Type B pancreatic cell (in vitro differentiated cells): ENCODE measurements around the gene PRR20G. TPM values are rescaled to one million over a fixed set of nuclear protein-coding genes. Genes with fewer than 3 reads are reported as not detected.

Source experiments
- DNase-seq: peaks from one replicate; pipeline ENCODE4 v3.0.0; 2021; ENCODE audit warnings: mixed read lengths; ENCODE audit not compliant: unreplicated experiment; ENCODE audit errors: extremely low spot score
- H3K27ac Mint-ChIP-seq: 2 replicates; pipeline ENCODE4 v1.8.0; 2021; ENCODE audit warnings: mild to moderate bottlenecking, mixed read lengths
- H3K27me3 Mint-ChIP-seq: 2 replicates; pipeline ENCODE4 v1.8.0; 2021; ENCODE audit warnings: mixed read lengths
- H3K36me3 Mint-ChIP-seq: 2 replicates; pipeline ENCODE4 v1.8.0; 2021; ENCODE audit warnings: mixed read lengths
- H3K4me1 Mint-ChIP-seq: one replicate; pipeline ENCODE4 v1.8.0; 2021; ENCODE audit warnings: mixed read lengths; ENCODE audit not compliant: unreplicated experiment
- H3K4me3 Mint-ChIP-seq: 2 replicates; pipeline ENCODE4 v1.8.0; 2021; ENCODE audit warnings: mild to moderate bottlenecking, mixed read lengths
- H3K9me3 Mint-ChIP-seq: 2 replicates; pipeline ENCODE4 v1.8.0; 2021; ENCODE audit warnings: mixed read lengths
- total RNA-seq: library from RNA; stranded (reverse); gene quantifications from 2 replicates; pipeline ENCODE4 v1.2.1, GENCODE V29; 2021; ENCODE audit warnings: low replicate concordance
- TF ChIP-seq, protein P1 (sequence below): fragments of 200-600 bp; sonication (generic); conservative IDR thresholded peaks from 2 replicates; pipeline ENCODE4 v1.5.0; 2021; ENCODE audit warnings: antibody characterized with exemption, mild to moderate bottlenecking

Gene PRR20G
- total RNA-seq, 1 donor from 2014 or later: not detected

DNA sequence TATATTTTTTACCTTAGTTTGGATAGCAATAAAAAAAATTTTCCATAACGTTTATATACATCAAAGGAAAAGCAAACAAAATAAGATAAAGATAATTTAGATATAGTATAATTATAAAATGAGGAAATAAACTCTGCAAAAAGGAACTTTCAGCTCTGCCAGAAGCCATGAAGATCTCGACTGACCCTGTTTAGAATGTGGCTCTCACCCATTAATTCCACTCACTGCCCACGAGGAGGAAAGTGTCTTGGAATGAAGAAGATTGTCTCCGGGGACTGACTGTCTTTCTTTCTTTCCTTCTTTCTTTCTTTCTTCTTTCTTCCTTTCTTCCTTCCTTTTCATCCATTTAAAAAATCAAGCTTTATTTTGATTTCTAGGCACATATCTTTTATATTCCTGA lies 20.1 kb upstream of the PRR20G start:
- no peaks in the 10 kb centered on the region for H3K4me1 Mint-ChIP-seq
- DNase-seq: no peak
- no peaks in the 10 kb centered on the region for H3K36me3 Mint-ChIP-seq
- no peak overlapping the region for H3K4me3 Mint-ChIP-seq
- no peaks in the 10 kb centered on the region for H3K9me3 Mint-ChIP-seq
- H3K27ac Mint-ChIP-seq: no peak overlapping the region
- TF ChIP-seq, protein P1, sequence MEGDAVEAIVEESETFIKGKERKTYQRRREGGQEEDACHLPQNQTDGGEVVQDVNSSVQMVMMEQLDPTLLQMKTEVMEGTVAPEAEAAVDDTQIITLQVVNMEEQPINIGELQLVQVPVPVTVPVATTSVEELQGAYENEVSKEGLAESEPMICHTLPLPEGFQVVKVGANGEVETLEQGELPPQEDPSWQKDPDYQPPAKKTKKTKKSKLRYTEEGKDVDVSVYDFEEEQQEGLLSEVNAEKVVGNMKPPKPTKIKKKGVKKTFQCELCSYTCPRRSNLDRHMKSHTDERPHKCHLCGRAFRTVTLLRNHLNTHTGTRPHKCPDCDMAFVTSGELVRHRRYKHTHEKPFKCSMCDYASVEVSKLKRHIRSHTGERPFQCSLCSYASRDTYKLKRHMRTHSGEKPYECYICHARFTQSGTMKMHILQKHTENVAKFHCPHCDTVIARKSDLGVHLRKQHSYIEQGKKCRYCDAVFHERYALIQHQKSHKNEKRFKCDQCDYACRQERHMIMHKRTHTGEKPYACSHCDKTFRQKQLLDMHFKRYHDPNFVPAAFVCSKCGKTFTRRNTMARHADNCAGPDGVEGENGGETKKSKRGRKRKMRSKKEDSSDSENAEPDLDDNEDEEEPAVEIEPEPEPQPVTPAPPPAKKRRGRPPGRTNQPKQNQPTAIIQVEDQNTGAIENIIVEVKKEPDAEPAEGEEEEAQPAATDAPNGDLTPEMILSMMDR: no peak
- peaks cover 47% of the 10 kb centered on the region for H3K27me3 Mint-ChIP-seq

DNA sequence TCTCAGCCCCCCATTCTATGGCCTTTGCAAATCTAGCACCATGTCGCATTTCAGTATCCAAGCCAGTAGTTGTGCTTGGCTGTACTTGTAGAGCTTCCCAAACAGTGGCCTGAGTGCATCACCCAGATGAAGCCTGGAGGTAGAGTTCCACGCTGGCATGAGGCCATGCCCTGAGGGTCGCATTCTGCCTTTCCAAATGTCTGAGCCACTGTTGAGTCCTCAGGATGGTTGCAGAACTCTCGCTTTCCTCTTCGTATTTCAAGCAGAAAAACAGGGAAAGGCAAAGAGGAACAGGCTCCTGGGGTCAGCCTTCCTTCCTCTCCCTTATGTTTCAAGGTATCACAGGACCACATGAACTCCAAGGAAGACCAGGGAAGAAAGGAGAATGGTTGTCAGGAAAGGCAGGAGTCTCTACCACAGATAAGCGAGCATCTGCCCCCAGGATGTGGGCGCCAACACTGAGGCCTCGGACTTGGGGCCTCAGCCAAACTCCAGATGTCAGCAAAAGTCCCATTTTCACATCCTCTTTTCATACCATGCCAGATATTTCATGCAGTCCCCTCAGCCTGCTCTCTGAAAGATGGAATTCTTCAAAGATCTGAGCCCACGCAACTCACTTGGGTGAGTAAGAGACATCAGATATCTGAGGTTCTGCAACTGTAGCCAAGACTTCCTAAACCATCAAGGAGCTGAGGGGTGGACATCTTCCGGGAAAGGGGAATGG lies 19.4 kb upstream of the PRR20G start:
- Mint-ChIP-seq H3K4me3 (no peak overlapping the region), H3K4me1 (no peaks in the 10 kb centered on the region), H3K27ac (no peak overlapping the region)

DNA sequence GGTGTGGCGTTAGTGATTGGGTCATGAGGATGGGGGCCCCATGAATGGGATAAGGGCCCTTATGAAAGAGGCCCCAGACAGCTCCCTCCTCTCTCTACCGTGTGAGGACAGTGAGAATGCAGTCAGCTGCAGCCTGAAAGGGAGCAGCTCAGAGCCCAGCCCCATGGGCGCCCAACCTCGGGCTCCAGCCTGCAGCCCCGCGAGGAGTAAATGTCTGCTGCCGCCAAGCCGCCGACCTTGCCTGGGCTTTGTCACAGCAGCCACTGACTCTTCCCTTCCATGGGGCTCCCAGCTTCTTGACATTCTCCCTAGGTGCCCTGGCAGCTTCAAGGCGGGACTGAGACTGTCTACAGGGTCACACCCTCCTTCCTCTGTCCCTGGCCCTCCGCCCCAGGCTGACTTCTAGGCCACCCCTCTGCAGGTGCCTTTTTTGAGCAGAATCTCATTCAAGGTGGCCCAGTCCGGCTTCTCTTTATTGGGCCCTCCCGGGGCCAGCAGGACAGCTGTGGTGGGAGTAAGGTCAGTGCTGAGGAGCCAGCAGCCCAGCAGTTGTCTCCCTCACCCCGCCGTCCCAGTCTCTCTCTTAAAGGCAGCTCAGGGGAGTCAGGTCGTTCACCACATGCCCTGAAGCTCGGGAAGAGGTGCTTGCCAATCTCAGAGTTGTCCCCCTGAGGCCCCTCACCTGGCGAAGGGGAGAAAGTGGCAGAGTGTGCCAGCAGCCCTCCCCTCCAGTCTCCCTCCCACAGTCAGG lies 18.7 kb upstream of the PRR20G start:
- no peak overlapping the region for H3K27ac Mint-ChIP-seq
- H3K27me3 Mint-ChIP-seq: peaks cover 49% of the 10 kb centered on the region
- no peak for DNase-seq
- no peak overlapping the region for H3K4me3 Mint-ChIP-seq
- H3K9me3 Mint-ChIP-seq: no peaks in the 10 kb centered on the region
- no peaks in the 10 kb centered on the region for H3K36me3 Mint-ChIP-seq
- H3K4me1 Mint-ChIP-seq: no peaks in the 10 kb centered on the region
- TF ChIP-seq, protein P1: no peak

More for the DNA sequence above, 19.4 kb upstream of the PRR20G start:
- TF ChIP-seq, protein P1: no peak
- no peaks in the 10 kb centered on the region for H3K9me3 Mint-ChIP-seq
- no peaks in the 10 kb centered on the region for H3K36me3 Mint-ChIP-seq
- no peak for DNase-seq
- H3K27me3 Mint-ChIP-seq: peaks cover 47% of the 10 kb centered on the region

- H3K27me3 Mint-ChIP-seq: peaks cover 55% of the 10 kb centered on the region
- DNase-seq: no peak
- no peaks in the 10 kb centered on the region for H3K36me3 Mint-ChIP-seq
- H3K4me1 Mint-ChIP-seq: no peaks in the 10 kb centered on the region
- no peak overlapping the region for H3K4me3 Mint-ChIP-seq
- no peaks in the 10 kb centered on the region for H3K9me3 Mint-ChIP-seq
- H3K27ac Mint-ChIP-seq: no peak overlapping the region
- TF ChIP-seq, protein P1: no peak
Measured at GRCh38 chr3:127305499-127306060, 17.7 kb upstream of the PRR20G start.

DNA sequence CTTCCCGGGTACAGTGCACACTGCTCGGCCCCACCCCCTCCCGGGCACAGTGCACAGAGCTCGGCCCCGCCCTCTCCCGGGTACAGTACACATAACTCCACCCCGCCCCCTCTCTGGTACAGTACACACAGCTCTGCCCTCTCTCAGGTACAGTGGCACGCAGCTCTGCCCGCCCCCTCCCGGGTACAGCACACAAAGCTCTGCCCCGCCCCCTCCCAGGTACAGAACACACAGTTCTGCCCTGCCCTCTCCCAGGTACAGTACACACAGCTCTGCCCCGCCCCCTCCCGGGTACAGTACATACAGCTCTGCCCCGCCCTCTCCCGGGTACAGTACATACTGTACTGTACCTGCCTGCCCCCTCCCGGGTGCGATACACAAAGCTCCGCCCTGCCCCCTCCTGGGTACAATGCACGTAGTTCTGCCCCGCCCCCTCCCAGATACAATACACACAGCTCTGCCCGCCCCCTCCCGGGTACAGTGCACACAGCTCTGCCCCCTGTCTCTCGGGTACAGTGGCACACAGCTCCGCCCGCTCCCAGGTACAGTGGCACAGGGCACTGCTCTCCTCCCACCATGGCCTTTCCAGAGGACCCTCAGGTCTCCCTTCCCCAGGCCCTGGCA lies 16.4 kb upstream of the PRR20G start:
- TF ChIP-seq, protein P1: no peak
- DNase-seq: no peak
- Mint-ChIP-seq H3K27ac (no peak overlapping the region), H3K9me3 (no peaks in the 10 kb centered on the region), H3K4me3 (no peak overlapping the region), H3K27me3 (peaks cover 60% of the 10 kb centered on the region), H3K36me3 (no peaks in the 10 kb centered on the region), H3K4me1 (no peaks in the 10 kb centered on the region)
